Stimulated activated CD4-positive, alpha-beta T cell treated with anti-CD3 and anti-CD28 coated beads, Interleukin-12 subunit alpha, Interleukin-12 subunit beta, amount 100 ng/mL, for 4 hours (primary cell): Measurements from ENCODE around the gene MAN1B1.

Experiments
- DNase-seq: peaks from one replicate; pipeline ENCODE4 v3.0.0-alpha.2; 2020

MAN1B1 gene

GRCh38 chr9:137086531-137087408 lies at the start of gene MAN1B1:
Gene MAN1B1 (plus strand): TSS chr9:137086985. CDS start chr9:137087000, 15 bp downstream.
- DNase-seq: peak; percentile 99

- no peak for DNase-seq
Measured at GRCh38 chr9:137037035-137037434, 49.8 kb upstream of the MAN1B1 start.

GRCh38 chr9:137037483-137037882 lies 49.3 kb upstream of the MAN1B1 start:
- DNase-seq: no peak

- DNase-seq: no peak
Measured at GRCh38 chr9:137038916-137039315, 47.9 kb upstream of the MAN1B1 start.

GRCh38 chr9:137039611-137040366 lies 47.0 kb upstream of the MAN1B1 start:
- no peak for DNase-seq

- DNase-seq: no peak
Measured at GRCh38 chr9:137040568-137040967, 46.2 kb upstream of the MAN1B1 start.

GRCh38 chr9:137041124-137041523 lies 45.7 kb upstream of the MAN1B1 start:
- no peak for DNase-seq

GRCh38 chr9:137042751-137043727 lies 43.7 kb upstream of the MAN1B1 start:
- DNase-seq: no peak

GRCh38 chr9:137044037-137044436 lies 42.7 kb upstream of the MAN1B1 start:
- no peak for DNase-seq

GRCh38 chr9:137044502-137045177 lies 42.1 kb upstream of the MAN1B1 start:
- no peak for DNase-seq

- DNase-seq: no peak
Measured at GRCh38 chr9:137045294-137046087, 41.3 kb upstream of the MAN1B1 start.

- DNase-seq: peak; percentile 80
Measured at GRCh38 chr9:137046088-137046787, 40.5 kb upstream of the MAN1B1 start, which contains the start of gene NPDC1. Gene NPDC1 (minus strand): TSS chr9:137046177. CDS start chr9:137045989, 188 bp downstream.

- DNase-seq: no peak
Measured at GRCh38 chr9:137048655-137049543, 37.9 kb upstream of the MAN1B1 start.

GRCh38 chr9:137049544-137050449 lies 37.0 kb upstream of the MAN1B1 start:
- peak; percentile 57 for DNase-seq

GRCh38 chr9:137050570-137050969 lies 36.2 kb upstream of the MAN1B1 start:
- DNase-seq: no peak

GRCh38 chr9:137051145-137051724 lies 35.5 kb upstream of the MAN1B1 start:
- DNase-seq: no peak

- DNase-seq: no peak
Measured at GRCh38 chr9:137052293-137052692, 34.5 kb upstream of the MAN1B1 start.
